Hindlimb muscle (tissue), 1 donor: ENCODE results near the gene GIGYF2. TPM values are rescaled to one million over a fixed set of nuclear protein-coding genes. Genes with fewer than 3 reads are reported as not detected.
"Not testable (repeated sequence)": the region's sequence is repeated elsewhere in the genome, so short reads cannot be mapped to it uniquely, and the experiment has no call there.

Source experiments
- DNase-seq: peaks from one replicate; pipeline ENCODE4 v3.0.0-alpha.2; 2013
- polyA plus RNA-seq: library from polyadenylated mRNA; unstranded; fragments of 120-200 nt; gene quantifications from one replicate; pipeline ENCODE4 v1.2.1, GENCODE V29; 2013; ENCODE audit not compliant: insufficient read length

GIGYF2 gene, protein sequence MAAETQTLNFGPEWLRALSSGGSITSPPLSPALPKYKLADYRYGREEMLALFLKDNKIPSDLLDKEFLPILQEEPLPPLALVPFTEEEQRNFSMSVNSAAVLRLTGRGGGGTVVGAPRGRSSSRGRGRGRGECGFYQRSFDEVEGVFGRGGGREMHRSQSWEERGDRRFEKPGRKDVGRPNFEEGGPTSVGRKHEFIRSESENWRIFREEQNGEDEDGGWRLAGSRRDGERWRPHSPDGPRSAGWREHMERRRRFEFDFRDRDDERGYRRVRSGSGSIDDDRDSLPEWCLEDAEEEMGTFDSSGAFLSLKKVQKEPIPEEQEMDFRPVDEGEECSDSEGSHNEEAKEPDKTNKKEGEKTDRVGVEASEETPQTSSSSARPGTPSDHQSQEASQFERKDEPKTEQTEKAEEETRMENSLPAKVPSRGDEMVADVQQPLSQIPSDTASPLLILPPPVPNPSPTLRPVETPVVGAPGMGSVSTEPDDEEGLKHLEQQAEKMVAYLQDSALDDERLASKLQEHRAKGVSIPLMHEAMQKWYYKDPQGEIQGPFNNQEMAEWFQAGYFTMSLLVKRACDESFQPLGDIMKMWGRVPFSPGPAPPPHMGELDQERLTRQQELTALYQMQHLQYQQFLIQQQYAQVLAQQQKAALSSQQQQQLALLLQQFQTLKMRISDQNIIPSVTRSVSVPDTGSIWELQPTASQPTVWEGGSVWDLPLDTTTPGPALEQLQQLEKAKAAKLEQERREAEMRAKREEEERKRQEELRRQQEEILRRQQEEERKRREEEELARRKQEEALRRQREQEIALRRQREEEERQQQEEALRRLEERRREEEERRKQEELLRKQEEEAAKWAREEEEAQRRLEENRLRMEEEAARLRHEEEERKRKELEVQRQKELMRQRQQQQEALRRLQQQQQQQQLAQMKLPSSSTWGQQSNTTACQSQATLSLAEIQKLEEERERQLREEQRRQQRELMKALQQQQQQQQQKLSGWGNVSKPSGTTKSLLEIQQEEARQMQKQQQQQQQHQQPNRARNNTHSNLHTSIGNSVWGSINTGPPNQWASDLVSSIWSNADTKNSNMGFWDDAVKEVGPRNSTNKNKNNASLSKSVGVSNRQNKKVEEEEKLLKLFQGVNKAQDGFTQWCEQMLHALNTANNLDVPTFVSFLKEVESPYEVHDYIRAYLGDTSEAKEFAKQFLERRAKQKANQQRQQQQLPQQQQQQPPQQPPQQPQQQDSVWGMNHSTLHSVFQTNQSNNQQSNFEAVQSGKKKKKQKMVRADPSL (N-terminal part only)
- polyA plus RNA-seq, result 41.3 TPM

DNA sequence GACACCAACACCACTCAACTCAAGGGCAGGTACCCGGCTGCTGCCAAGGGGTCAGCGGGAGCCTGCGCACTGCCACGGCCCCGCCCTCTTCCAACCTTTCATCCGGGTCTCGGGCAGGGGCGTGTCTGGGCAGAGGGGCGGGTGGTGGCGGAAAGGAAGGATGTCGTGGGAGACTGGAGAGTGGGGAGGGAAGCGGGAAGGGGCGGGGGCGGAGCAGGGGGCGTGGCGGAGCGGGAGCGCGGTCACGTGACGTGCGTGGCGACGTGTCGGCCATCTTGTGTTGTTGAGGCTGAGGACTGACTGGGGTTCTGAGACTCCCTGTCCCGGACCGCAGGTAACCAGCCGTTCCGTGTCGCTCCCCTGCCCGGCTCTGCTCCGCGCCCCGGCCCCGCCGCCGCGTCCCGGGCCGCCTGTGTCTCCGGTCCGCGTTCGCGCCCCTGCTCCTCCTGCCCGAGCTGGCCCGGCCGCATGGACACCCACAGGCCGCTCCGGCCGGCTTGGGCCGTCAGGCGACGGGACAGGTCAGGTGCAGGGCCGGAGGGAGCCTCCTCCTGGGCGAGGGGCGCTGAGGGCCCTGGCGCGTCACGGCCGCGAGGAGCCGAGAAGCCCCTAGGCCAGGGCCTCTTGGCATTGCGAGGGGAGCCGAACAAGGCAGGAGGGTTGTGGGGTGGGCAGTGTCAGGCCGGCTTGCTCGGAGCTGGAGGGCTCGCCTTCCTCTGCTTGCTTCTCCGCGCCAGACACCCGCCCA lies at the start of gene GIGYF2:
Gene GIGYF2 (plus strand): TSS at position 273 of the 748 bp plus-strand sequence. CDS start 37,867 bp downstream, outside the sequence.
- DNase-seq, result peak; percentile 95

DNA sequence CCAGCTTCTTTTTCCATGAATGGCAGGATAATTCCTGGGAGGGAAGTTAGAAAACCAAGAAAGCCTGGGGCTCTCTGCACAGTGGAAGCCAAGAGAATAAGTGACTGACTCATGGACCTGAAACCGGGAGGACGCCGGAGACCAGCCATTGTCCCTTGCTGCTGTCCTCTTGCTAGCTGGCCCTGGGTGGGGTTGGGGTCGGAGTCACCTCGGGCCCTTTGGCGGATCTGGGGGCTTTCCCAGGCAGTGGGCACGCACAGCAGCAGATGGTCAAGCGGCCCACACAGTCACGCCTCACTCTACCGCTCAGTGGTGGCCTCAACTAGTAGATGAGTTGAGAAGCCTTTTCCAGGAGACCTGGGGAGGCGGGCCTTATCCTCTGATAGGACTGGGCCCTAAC lies 48.1 kb upstream of the GIGYF2 start:
- DNase-seq, result no peak

DNA sequence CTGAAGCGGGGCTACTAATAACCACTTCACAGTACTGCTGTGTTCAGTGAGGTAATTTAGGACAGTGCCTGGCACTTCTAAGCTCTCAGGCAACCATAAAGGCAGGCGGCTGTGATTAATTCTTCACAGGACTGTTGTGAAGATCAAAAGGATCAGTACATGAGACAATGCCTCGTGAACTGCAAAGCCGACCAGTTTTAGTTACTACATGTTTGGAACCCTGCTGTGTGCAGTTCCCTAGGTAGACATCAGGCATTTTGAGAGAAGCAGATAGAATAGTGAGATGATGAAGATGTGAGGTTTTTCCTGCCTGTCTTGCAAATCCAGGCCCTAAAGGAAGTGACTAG lies 44.7 kb upstream of the GIGYF2 start:
- DNase-seq, result no peak

DNA sequence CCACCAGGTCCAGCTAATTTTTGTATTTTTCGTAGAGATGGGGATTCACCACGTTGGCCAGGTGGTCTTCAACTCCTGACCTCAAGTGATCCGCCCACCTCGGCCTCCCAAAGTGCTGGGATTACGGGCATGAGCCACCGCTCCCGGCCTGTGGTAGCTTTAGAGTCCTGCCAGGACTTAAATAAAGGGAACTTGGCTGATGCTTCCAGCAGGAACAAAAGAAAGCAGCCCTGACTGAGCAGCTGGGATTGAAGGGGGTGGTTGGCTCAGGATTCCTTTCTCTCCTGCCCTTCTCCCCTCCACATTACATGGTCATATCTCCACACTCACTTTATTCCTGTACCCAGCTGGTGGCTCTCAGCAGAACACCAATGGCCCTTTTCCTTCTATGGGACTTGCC lies 43.7 kb upstream of the GIGYF2 start:
- no peak for DNase-seq

DNA sequence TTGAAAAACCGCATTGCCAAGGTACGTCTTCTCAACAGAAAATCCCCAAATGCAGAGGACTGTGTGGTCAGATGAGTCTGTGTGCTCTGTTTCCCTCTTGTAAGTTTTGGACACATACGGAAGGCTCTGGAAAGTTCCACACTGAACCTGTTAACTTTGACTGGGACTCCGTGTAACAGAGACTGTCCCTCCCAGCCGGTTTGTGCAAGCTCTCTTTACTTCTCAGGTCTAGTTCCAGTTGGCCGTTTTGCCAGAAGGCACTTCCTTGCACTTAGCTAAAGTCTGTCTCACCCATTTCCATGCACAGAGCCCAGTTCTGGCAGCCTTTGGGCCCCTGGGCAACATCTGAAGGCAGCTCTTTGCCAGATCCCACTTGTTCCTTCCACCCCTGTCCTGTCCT lies 41.7 kb upstream of the GIGYF2 start:
- no peak for DNase-seq

DNA sequence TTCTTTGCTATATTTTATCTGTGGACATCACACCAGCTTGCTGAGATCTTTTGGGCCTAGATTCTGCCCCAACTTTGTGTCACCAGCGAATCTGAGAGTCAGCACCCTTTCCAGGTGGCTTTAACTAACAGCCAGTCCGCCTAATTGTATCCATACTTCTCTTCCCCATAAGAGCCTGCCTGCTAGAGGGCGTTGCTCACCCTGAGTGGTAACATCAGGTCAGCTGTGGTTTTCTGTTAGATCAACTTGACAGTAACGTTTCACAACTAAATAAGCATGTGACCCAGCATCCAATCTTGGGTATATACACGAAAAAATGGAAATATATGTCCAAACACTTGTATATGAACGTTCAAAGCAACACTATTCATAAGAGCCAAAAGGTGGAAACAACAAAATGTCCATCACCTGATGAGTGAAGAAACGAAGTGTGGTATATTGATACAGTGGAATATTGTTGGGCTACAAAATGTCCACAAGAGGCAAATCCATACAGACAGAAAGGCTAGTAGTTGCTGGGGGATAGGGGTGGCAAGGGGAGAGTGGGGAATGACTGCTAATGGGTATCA lies 38.8 kb upstream of the GIGYF2 start:
- no peak for DNase-seq

DNA sequence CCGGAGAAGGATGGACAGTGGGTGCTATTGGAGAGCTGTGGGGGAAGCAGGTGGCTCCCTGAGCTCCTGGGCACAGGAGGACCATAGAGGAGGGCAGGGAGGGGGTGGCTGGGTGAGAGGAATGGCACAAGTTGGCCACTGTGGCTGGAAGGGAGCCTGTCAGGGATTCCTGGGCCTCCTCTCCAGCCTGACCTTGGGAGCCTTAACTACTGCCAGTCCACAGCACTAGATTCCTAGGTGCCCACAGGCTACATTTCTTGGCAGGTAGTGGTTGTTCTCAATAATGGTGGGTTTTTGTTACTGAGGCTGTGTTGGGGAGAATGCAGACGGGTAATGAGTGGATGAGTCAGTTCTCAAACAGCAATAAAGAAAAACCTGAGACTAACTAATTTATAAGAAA lies 37.8 kb upstream of the GIGYF2 start:
- no peak for DNase-seq

DNA sequence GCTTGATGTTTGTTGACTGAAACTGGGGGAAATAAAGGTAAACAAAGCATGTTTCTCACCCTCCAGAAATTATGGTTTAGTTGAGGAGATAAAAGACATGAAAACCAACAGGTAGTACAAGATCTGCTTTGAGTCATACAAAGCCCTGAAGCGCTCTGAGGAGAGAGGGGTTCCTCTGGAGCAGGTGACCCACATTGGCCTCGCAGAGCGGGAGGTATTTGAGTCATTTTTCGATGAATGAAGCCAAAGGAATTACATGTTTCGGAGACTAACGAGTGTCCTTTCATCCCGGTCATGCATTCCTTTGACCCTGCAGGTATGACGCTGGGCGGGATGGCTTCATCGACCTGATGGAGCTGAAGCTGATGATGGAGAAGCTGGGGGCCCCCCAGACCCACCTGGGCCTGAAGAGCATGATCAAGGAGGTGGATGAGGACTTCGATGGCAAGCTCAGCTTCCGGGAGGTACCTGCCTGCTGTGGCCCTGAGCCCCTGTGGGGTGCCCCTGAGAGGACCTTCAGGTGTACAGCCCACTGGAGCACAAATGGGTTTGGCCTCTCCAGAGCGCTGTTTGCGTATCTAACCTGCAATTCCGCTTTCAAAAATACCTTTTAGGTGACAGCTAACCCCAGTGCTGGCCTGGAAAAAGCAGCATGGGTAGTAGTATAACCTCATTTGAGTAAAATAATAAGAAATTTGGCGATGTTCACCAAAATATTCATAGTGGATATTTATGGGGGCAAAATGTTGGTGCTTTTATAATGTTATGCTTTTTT lies 34.5 kb upstream of the GIGYF2 start:
- DNase-seq, result no peak

DNA sequence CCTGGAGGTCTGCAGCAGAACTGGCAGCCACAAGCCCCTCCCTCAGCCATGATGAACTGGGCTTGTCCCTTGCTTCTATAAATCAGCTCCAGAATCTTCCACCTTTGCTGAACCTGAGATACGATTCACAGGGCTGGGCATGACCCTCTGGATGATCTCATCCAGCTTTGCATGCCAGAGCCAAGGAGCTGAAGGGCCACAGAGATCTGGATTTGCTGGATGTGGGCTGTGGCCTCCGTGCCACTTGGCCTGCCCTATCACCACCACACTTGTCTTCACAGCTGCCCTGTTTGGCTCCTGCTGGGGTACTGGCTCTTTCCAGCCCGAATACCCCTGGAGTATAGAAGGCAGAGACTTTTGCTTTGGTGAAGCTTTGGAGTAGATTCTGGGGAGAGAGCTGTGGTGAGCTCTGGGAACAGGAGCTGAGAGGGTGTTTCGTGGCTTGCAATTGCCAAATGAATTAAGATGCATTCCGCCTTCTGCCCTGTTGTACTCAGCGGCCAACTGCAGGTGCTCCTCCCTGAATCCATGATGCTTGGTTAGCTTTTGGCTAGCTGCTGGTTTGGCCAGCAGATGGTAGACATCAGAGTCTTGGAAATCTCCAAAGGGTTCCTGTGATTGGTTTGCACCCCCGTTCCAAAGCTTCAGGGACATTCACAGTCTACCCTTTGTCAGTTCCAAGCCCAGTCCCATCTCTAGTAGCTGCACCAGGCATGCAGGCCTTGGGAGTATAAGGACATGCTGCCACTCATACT lies 30.9 kb upstream of the GIGYF2 start:
- no peak for DNase-seq

DNA sequence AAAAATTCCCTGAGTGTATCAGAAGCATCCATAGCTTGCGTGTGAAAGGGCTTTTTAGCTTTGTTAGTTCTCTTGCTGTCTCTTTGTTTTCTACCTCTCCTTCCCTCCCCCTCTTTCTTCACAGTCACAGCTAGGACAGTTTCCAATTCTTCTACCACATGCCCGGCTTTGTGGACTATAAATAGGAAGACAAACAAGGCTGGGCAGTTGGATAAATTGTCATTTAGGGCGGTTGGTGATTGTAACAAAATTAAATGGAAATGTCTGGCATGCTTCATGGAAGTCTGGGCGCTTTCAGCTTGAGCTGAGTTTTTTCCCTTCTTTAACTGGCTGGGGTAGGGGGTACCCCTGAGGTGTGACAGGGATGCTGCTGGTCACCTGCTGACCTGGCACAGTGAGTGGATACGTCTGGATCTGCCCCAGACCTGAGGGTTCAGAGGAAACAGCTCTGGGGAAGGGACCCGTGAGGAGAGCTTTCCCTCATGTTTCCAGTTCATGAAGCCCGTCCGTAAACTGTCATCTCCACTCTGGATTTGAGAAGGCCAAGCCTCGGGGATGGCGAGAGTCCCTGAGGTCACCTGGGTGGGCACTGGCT lies 29.0 kb upstream of the GIGYF2 start:
- DNase-seq, result no peak

DNA sequence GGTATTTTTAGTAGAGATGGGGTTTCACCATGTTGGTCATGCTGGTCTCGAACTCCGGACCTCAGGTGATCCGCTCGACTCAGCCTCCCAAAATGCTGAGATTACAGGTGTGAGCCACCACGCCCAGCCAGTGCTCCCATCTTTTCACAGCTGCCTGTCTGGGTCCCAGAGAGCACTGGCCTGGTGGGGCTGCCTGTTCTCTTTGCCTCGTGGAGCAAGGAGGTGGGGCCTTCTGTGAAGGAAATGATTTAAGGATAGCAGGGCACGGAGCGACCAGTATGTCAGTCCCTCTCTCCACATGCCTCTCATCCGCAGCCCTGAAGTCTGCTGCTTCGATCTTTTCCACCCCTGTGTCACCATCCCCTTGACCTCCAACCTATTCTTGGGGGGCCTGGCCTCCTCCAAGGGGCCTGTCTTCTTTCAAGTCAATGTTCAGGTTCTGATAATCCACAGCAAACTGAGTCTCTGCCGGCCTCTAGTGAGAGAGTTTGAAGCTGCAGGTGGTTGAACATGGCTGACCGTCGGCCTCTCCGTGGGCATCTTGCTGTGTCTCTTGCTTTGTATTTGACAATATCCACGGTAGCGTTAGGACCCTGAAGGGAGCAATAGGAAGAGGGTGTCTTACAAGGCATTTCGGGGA lies 28.2 kb upstream of the GIGYF2 start:
- peak; percentile 23 for DNase-seq

DNA sequence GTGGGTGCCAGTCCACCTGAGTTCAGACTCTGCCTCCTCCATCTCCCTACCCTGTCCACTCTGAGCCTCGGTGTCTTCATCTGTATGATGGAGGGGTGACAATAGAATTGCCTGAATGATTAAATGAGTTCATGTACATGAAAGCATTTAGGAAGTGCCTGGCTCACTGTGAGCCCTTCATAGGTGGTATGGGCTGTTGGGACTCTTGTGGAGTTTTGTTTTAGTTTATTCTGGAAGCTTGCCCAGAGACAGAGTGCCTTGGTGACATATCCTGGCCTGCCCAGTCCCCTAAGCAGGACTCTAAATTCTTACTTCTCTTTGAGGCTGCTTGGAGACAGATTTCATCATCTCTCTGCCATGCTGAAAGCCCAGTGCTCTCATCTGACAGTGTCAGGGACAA lies 24.5 kb upstream of the GIGYF2 start:
- DNase-seq, result no peak

DNA sequence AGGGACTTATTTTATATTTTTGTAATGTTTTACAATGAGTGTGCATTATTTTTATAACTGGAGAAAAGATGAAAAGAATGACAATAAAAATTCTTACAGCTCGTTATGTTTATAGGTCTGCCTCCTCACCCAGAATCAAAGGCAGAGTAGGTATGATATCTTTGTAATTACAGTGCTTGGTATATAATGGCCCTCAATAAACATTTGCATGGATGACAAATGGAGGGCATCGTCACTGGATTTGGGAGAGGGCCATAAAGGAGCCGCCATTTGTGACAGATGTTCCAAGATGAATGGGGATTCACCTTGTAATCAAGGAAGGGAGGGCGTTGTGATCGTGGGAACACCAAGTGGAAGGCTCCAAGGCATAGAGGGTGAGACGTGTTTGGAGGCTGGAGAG lies 22.6 kb upstream of the GIGYF2 start:
- DNase-seq, result no peak

DNA sequence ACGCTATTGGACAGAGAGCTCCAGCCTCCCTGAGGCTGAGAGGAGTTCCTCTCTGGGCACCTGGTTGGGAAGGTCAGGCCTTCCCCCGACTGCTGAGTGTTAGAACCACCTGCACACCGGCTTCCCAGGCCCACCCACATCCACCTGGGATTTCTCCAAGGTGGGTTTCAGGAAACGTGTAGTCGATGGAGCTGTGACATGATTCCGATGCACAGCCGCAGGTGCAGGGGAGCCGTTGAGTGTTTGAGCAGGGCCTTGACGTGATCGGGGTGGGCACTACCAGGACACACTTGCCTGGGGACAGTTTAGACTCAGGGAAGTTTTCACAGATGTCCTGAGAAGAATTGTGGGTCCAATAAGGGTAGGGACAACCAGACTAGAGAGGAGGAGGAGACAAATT lies 21.8 kb upstream of the GIGYF2 start:
- DNase-seq, result no peak

DNA sequence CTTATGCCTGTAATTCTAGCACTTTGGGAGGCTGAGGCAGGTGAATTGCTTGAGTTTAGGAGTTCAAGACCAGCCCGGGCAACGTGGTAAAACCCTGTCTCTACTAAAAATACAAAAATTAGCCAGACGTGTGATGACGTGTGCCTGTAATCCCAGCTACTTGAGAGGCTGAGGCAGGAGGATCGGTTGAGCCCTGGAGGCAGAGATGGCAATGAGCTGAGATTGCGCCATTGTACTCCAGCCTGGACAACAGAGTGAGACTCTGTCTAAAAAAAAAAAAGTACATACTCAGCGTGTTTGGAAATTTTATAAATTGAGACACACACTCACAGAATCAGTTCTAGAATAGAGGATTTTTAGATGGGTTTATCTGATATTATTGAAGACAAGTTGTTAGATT lies 17.1 kb upstream of the GIGYF2 start:
- DNase-seq, result no peak

DNA sequence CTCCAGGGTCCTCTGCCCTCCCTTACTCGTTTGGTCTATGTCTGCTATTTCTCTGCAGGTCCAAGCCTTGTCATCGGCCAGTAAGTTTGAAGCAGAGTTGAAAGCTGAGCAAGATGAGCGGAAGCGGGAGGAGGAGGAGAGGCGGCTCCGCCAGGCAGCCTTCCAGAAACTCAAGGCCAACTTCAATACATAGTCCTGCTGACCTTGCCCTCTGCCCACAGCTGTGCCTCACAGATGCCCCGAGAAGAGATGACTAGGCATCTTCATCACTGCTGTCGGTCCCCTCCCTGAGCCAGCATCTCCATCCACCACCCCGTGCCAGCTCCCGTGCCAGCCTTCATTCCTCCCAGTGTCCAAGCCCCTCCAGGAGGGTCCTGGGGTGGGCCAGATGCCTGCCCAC lies 15.6 kb upstream of the GIGYF2 start:
- no peak for DNase-seq

DNA sequence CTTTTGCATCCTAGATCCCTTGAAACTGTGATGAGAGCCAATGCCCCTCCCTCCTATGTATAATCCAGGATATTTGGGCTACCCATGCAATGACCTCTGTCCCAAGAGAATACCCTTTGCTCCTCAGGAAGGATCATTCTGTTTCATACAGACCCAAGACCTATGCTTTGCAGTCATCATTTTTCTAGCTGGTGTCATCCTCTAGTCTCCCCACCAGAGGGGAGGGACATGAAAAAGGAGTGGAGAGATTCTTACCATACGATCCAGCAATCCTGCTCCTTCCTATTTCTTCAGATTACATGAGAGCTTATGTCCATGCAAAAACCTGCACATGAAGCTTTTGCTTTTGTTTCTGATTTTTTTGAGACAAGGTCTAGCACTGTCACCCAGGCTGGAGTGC lies 13.8 kb upstream of the GIGYF2 start:
- no peak for DNase-seq

DNA sequence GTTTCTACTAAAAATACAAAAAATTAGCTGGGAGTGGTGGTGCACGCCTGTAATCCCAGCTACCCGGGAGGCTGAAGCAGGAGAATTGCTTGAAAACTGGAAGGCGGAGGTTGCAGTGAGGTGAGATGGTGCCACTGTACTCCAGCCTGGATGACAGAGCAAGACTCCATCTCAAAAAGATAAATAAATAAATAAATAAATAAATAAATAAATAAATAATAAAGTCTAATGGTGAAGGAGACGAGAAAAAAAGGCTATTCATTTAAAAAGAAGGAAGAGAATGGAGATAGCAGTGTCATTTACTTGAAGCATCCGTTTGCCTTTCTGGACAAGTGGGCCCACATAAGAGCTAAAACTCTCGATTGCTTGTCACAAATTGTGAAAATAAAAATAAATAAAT lies 11.7 kb upstream of the GIGYF2 start:
- not testable (repeated sequence) for DNase-seq
